MM.1S (cell line): Measurements from ENCODE around the gene RNF14.
A peak's percentile ranks its signal among the peaks of the same experiment; 100 is the strongest.

ENCODE experiments used
- DNase-seq: peaks from one replicate; pipeline ENCODE4 v3.0.0-alpha.2; 2015
- H2AFZ ChIP-seq: fragments of 300-600 bp; sonication (generic); 2 replicates; pipeline ENCODE4 v1.6.0; 2016; ENCODE audit warnings: antibody characterized with exemption, low read length
- H3F3A ChIP-seq: fragments of 300-600 bp; sonication (generic); 2 replicates; pipeline ENCODE4 v1.6.1; 2016; ENCODE audit warnings: mild to moderate bottlenecking, antibody characterized with exemption, low read length, moderate library complexity, mixed read lengths; ENCODE audit not compliant: insufficient read depth
- H3K27ac ChIP-seq: fragments of 300-600 bp; sonication (generic); 2 replicates; pipeline ENCODE4 v1.5.1; 2016; ENCODE audit warnings: mild to moderate bottlenecking, low read length
- H3K27me3 ChIP-seq: fragments of 300-600 bp; sonication (generic); replicated peaks from 2 replicates; pipeline ENCODE4 v1.6.0; 2016; ENCODE audit warnings: low read length; ENCODE audit not compliant: insufficient read depth
- H3K36me3 ChIP-seq: fragments of 300-600 bp; sonication (generic); replicated peaks from 2 replicates; pipeline ENCODE4 v1.6.1; 2016; ENCODE audit warnings: mild to moderate bottlenecking, low read length, mixed read lengths; ENCODE audit not compliant: insufficient read depth
- H3K4me1 ChIP-seq: fragments of 300-600 bp; sonication (generic); 2 replicates; pipeline ENCODE4 v1.6.1; 2016; ENCODE audit warnings: low read length, mixed read lengths
- H3K4me2 ChIP-seq: fragments of 300-600 bp; sonication (generic); 2 replicates; pipeline ENCODE4 v1.6.0; 2016; ENCODE audit warnings: low read depth, low read length
- H3K4me3 ChIP-seq: fragments of 300-600 bp; sonication (generic); 2 replicates; pipeline ENCODE4 v1.5.1; 2016; ENCODE audit warnings: low read length, mixed read lengths
- H3K79me2 ChIP-seq: fragments of 300-600 bp; sonication (generic); 2 replicates; pipeline ENCODE4 v1.6.1; 2016; ENCODE audit warnings: mixed run types, low read length, mixed read lengths
- H3K9ac ChIP-seq: fragments of 300-600 bp; sonication (generic); 2 replicates; pipeline ENCODE4 v1.6.1; 2016; ENCODE audit warnings: low read length, mixed read lengths
- H3K9me2 ChIP-seq: fragments of 300-600 bp; sonication (generic); replicated peaks from 2 replicates; pipeline ENCODE4 v1.6.1; 2016; ENCODE audit warnings: mild to moderate bottlenecking, low read length, mixed read lengths; ENCODE audit not compliant: insufficient read depth
- H3K9me3 ChIP-seq: fragments of 300-600 bp; sonication (generic); replicated peaks from 2 replicates; pipeline ENCODE4 v1.6.1; 2016; ENCODE audit warnings: mild to moderate bottlenecking, low read length, mixed read lengths; ENCODE audit not compliant: insufficient read depth
- H4K20me1 ChIP-seq: fragments of 300-600 bp; sonication (generic); 2 replicates; pipeline ENCODE4 v1.6.1; 2016; ENCODE audit warnings: mild to moderate bottlenecking, low read length, moderate library complexity, mixed read lengths; ENCODE audit not compliant: insufficient read depth
- EZH2 ChIP-seq: fragments of 300-600 bp; sonication (generic); optimal IDR thresholded peaks from 2 replicates; pipeline ENCODE3; 2017; ENCODE audit warnings: low read depth, mild to moderate bottlenecking, antibody characterized with exemption, low read length, mixed read lengths
- EZH2phosphoT487 ChIP-seq: fragments of 300-600 bp; sonication (generic); IDR thresholded peaks from 2 replicates; pipeline ENCODE4 v1.6.1; 2018; ENCODE audit warnings: antibody characterized with exemption, low read length
- TF ChIP-seq, protein P1 (sequence below): fragments of 300-600 bp; sonication (generic); IDR thresholded peaks from 2 replicates; pipeline ENCODE4 v1.5.1; 2016; ENCODE audit warnings: antibody characterized with exemption, low read length, mixed read lengths

Gene RNF14

DNA sequence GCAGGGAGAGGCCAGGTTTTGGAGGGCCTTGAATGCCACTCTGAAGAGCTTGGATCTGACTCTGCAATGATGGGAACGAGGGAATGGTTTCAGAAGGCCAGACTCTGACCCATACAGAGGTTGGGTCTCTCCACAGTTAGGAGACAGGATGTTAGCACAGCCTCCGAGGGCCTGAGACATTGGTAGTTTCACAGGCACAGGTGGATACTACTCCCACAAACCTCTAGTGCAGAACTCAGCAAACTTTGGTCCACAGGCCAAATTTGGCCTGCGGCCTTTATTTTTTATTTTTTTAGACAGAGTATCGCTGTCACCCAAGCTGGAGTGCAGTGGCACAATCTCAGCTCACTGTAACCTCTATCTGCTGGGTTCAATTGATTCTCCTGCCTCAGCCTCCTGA, 41.0 kb downstream of the RNF14 start:
- peaks cover 69% of the 10 kb centered on the region for H3K4me1 ChIP-seq
- no peak overlapping the region; the same call in 1 of the 2 replicates for H3K4me3 ChIP-seq
- no peaks in the 10 kb centered on the region for H3K27me3 ChIP-seq
- H4K20me1 ChIP-seq = no peaks in the 10 kb centered on the region
- H2AFZ ChIP-seq = 0 out of 2 replicates have a peak overlapping the region, but pooled peaks have one; percentile 16
- peak overlapping the region; percentile 86 for H3K4me2 ChIP-seq
- no peaks in the 10 kb centered on the region for H3K9me3 ChIP-seq
- H3F3A ChIP-seq = peaks cover 42% of the 10 kb centered on the region
- H3K9me2 ChIP-seq = no peaks in the 10 kb centered on the region
- H3K79me2 ChIP-seq = peaks cover 62% of the 10 kb centered on the region
- TF ChIP-seq, protein P1, sequence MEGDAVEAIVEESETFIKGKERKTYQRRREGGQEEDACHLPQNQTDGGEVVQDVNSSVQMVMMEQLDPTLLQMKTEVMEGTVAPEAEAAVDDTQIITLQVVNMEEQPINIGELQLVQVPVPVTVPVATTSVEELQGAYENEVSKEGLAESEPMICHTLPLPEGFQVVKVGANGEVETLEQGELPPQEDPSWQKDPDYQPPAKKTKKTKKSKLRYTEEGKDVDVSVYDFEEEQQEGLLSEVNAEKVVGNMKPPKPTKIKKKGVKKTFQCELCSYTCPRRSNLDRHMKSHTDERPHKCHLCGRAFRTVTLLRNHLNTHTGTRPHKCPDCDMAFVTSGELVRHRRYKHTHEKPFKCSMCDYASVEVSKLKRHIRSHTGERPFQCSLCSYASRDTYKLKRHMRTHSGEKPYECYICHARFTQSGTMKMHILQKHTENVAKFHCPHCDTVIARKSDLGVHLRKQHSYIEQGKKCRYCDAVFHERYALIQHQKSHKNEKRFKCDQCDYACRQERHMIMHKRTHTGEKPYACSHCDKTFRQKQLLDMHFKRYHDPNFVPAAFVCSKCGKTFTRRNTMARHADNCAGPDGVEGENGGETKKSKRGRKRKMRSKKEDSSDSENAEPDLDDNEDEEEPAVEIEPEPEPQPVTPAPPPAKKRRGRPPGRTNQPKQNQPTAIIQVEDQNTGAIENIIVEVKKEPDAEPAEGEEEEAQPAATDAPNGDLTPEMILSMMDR = no peak
- TF ChIP-seq EZH2 = no peak
- no peak for TF ChIP-seq EZH2phosphoT487
- H3K36me3 ChIP-seq = no peaks in the 10 kb centered on the region
- DNase-seq = peak; percentile 86
- H3K9ac ChIP-seq = peak overlapping the region; percentile 22; the same call in 1 of the 2 replicates
- H3K27ac ChIP-seq = peak overlapping the region; percentile 80

- H3K27ac ChIP-seq = peak overlapping the region; percentile 80; the same call in 1 of the 2 replicates
- peak overlapping the region; percentile 94; the same call in 1 of the 2 replicates for H3K9ac ChIP-seq
- no peaks in the 10 kb centered on the region for H3K36me3 ChIP-seq
- TF ChIP-seq, protein P1 = no peak
- no peak for TF ChIP-seq EZH2phosphoT487
- no peak for TF ChIP-seq EZH2
- H3K4me1 ChIP-seq = peaks cover 78% of the 10 kb centered on the region
- peaks cover 47% of the 10 kb centered on the region for H3K79me2 ChIP-seq
- H3K9me2 ChIP-seq = no peaks in the 10 kb centered on the region
- H3K4me3 ChIP-seq = peak overlapping the region; percentile 95
- no peaks in the 10 kb centered on the region for H4K20me1 ChIP-seq
- H3K27me3 ChIP-seq = no peaks in the 10 kb centered on the region
- H2AFZ ChIP-seq = no peak overlapping the region
- H3K9me3 ChIP-seq = no peaks in the 10 kb centered on the region
- H3K4me2 ChIP-seq = peak overlapping the region; percentile 85
- no peak for DNase-seq
- peaks cover 59% of the 10 kb centered on the region for H3F3A ChIP-seq
Measured at GRCh38 chr5:142011572-142012185, 42.8 kb downstream of the RNF14 start.

DNA sequence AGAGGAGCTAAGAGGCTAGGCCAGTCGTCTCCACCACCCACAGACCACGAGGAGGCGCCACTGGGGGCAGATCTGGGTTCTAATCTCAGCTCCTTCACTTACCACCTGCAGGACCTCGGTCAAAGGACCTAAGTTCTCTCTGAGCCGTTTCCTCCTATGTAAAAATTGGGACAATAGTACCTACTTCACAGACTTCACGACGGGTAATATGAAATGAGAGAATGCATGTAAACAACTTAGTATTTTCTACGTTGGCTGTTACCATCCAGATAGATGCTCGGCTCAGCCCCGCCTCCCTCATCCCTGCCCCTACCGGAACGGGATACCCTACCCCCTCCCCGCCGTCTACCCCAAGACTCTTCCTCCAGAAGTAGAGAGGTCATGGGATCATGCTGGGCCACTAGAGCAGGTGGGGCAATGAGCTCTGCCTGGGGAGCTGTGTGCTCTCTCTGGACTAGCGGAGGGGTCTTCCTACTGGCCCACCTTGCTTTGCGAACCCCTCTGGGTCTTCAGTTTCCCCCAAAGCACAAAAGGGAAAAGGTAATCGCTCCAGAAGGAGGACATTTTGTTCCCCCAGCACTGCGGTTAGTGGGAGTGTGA, 43.4 kb downstream of the RNF14 start:
- peak overlapping the region; percentile 80 for H3K27ac ChIP-seq
- no peaks in the 10 kb centered on the region for H3K27me3 ChIP-seq
- peaks cover 75% of the 10 kb centered on the region for H3K4me1 ChIP-seq
- no peaks in the 10 kb centered on the region for H3K9me2 ChIP-seq
- H3K4me2 ChIP-seq = peak overlapping the region; percentile 85
- H3K79me2 ChIP-seq = peaks cover 47% of the 10 kb centered on the region
- H3K36me3 ChIP-seq = no peaks in the 10 kb centered on the region
- no peaks in the 10 kb centered on the region for H4K20me1 ChIP-seq
- peak overlapping the region; percentile 95 for H3K4me3 ChIP-seq
- TF ChIP-seq, protein P1 = peak; percentile 69
- TF ChIP-seq EZH2phosphoT487 = no peak
- no peak for TF ChIP-seq EZH2
- peaks cover 63% of the 10 kb centered on the region for H3F3A ChIP-seq
- peak; percentile 80 for DNase-seq
- peak overlapping the region; percentile 94 for H3K9ac ChIP-seq
- peak overlapping the region; percentile 46 for H2AFZ ChIP-seq
- H3K9me3 ChIP-seq = no peaks in the 10 kb centered on the region
